A204.1 (cell line): ENCODE measurements around the gene NEU4.
"Not testable (repeated sequence)": the region's sequence is repeated elsewhere in the genome, so short reads cannot be mapped to it uniquely, and the experiment has no call there.

ENCODE experiments used
- FAIRE-seq: peaks from 2 replicates; lab custom pipeline; 2012; peaks lifted over from hg19 to GRCh38; lab: Jason Lieb, UNC

The NEU4 gene

DNA sequence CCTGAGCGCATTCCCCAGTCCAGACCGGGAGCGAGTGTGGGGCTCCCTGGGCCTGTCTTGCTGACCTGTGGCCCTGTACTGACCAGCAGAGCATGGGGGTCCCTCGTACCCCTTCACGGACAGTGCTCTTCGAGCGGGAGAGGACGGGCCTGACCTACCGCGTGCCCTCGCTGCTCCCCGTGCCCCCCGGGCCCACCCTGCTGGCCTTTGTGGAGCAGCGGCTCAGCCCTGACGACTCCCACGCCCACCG lies 5.3 kb downstream of the NEU4 start:
- FAIRE-seq: no peak

DNA sequence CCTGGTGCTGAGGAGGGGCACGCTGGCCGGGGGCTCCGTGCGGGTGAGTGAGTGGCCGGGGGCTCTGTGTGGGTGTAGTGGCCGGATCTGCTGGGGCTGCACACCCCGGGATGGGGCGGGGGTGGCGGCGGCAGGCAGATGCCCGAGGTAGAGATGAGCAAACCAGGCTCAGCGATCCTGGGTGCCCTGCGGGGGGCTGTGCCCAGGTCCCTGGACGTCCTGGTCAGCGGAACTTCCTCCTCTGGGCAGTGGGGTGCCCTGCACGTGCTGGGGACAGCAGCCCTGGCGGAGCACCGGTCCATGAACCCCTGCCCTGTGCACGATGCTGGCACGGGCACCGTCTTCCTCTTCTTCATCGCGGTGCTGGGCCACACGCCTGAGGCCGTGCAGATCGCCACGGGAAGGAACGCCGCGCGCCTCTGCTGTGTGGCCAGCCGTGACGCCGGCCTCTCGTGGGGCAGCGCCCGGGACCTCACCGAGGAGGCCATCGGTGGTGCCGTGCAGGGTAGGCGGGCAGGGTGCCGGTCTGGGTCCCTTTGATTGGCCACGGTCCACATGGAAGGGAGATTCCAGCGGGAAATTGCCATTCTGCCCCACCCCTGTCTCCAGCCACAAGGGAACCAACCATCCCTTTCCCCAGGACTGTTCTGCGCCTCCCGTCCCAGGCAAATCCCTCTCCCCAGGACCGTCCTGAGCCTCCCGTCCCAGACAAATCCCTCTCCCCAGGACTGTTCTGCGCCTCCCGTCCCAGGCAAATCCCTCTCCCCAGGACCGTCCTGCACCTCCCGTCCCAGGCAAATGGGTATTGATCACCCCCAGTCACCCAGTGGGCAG lies 5.9 kb downstream of the NEU4 start:
- no peak for FAIRE-seq

DNA sequence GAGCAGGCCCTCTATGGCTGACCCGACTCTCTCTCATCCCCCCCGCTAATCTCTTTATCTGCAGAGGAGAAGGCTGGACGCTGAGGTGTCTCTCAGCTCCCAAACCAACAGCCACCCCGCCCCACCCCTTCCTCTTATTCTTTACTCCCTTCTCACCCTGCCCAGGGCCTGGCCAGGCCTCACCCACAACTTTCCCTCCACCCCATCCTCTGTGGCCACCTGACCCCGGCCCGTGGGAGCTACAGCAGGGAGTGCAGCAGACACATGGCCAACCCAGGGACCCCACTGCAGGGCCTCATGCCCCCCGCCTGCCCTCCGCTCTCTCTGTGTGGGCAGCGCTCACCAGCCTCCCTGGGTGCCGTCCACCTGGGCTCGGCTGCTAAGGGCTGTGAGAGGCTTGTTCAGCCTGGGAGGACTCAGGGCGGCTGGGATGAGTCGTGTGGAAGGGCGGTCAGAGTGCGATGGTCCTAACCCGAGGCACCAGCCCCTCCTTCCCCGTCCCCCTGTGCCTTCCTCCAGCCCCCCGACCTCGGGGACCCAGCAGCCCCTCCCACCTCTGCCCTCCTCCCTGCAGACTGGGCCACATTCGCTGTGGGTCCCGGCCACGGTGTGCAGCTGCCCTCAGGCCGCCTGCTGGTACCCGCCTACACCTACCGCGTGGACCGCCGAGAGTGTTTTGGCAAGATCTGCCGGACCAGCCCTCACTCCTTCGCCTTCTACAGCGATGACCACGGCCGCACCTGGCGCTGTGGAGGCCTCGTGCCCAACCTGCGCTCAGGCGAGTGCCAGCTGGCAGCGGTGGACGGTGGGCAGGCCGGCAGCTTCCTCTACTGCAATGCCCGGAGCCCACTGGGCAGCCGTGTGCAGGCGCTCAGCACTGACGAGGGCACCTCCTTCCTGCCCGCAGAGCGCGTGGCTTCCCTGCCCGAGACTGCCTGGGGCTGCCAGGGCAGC lies 6.8 kb downstream of the NEU4 start:
- FAIRE-seq: no peak

DNA sequence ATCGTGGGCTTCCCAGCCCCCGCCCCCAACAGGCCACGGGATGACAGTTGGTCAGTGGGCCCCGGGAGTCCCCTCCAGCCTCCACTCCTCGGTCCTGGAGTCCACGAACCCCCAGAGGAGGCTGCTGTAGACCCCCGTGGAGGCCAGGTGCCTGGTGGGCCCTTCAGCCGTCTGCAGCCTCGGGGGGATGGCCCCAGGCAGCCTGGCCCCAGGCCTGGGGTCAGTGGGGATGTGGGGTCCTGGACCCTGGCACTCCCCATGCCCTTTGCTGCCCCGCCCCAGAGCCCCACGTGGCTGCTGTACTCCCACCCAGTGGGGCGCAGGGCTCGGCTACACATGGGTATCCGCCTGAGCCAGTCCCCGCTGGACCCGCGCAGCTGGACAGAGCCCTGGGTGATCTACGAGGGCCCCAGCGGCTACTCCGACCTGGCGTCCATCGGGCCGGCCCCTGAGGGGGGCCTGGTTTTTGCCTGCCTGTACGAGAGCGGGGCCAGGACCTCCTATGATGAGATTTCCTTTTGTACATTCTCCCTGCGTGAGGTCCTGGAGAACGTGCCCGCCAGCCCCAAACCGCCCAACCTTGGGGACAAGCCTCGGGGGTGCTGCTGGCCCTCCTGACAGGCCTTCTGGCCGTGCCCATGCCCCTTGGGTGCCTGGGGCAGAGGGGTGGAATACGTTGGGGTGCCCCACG lies 7.6 kb downstream of the NEU4 start:
- FAIRE-seq: no peak

DNA sequence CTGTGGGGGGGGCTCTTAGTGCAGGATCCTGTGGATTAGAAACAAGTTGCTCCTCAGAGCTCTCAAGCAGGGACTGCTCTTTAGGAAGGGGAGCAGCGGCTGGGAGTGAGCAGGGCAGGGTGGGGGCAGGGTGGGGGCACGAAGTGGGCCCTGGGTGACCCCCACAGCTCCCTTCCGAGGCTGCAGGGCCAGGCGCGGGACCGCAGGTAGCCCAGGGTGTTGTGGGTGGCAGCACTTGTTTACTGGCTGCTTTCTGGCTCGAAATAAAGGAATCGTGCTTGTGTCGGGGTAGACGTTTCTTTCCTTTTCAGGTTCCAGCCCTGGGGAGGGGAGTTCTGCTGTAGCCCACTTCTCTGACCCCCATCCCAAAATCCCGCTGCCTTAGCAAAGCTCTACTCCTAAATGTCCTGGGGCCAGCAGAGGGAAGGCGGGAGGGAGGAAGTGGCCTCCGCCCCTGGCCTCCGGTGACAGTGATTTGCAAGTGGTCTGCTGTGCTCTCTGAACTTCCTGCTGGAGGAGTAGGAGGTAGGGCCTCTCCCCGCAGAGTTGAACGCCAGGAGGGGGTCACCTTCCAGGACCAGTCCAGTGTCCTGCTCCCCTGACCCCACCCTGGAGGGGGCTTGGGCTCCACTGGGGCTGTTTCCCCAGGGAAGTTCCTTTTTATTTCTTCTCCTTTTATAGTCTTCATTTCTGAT lies 8.3 kb downstream of the NEU4 start:
- FAIRE-seq: no peak

DNA sequence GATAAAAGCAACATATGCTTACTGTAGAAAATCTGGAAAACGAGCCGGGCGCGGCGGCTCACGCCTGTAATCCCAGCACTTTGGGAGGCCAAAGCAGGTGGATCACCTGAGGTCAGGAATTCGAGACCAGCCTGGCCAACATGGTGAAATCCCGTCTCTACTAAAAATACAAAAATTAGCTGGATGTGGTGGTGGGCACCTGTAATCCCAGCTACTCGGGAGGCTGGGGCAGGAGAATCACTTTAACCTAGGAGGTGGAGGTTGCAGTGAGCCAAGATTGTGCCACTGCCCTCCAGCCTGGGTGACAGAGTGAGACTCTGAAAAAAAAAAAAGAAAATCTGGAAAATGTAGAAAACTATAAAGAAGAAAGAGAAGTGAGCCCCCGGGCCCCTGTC lies 8.8 kb downstream of the NEU4 start:
- FAIRE-seq: not testable (repeated sequence)

DNA sequence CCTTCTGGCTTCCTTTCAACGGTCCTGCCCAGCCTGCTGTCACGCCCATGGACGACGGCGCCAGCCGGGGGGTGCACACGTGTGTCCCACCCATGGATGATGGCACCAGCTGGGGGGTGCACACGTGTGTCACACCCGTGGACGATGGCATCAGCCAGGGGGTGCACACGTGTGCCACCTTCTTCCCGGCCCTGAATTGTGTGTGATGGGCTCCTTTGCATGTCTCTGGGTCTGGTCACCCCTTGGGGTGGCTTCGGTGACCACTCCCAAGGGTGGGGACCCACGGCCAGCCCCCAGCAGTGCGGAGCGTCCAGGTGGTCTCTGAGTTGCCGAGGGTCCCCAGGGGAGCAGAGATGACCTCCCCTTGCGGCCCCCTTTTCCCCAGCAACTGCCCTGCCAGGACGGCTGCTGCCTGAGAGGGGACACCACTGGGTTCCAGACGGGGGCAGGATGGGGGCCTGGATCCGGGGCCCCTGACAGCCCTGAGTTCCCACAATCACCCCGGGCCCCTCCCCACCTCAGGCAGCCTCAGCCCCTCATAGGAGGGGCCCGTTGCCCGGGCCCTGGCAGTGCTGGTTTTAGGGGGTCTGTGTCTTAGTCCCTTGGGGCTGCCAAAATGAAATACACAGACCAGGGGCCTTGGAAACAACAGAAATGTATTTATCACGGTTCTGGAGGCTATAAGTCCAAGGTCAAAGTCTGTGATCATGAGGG lies 9.4 kb downstream of the NEU4 start:
- no peak for FAIRE-seq

DNA sequence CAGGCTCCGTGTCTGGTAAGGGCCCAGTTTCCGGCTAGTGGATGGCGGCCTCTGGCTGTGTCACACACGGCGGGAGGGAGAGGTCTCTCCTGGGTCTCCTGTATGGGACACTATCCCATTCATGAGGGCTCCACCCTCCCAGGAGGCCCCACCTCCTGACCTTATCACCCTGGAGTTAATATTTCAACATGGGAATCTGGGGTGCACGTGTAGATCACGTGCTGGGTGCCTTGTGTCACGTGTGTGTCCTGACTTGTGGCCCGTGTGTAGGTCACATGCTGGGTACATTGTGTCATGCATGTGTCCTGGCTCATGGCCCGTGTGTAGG lies 9.9 kb downstream of the NEU4 start:
- FAIRE-seq: no peak

DNA sequence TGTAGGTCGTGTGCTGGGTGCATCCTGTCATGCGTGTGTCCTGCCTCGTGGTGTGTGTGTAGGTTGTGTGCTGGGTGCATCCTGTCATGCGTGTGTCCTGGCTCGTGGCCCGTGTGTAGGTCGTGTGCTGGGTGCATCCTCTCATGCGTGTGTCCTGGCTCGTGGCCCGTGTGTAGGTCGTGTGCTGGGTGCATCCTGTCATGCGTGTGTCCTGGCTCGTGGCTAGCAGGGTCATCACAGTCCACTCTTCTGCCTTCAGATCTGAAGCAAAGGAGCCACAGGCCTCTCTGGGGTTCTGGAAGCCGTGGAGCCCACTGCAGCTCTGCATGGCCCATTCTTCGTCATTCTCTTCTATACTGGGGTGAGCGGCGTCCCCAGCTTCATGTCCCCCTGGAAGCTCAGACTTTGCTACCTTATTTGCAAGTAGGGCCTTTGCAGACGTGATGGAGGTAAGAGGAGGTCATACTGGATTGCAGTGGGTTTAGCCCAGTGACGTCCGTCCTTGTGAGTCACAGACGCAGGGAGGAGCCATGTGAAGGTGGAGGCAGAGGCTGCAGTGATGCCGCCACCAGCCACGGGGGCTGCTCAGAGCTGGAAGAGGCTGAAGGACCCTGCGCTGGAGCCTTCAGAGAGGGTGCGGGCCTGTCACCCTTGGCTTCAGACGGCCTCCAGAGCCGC lies 11.1 kb downstream of the NEU4 start:
- FAIRE-seq: not testable (repeated sequence)

DNA sequence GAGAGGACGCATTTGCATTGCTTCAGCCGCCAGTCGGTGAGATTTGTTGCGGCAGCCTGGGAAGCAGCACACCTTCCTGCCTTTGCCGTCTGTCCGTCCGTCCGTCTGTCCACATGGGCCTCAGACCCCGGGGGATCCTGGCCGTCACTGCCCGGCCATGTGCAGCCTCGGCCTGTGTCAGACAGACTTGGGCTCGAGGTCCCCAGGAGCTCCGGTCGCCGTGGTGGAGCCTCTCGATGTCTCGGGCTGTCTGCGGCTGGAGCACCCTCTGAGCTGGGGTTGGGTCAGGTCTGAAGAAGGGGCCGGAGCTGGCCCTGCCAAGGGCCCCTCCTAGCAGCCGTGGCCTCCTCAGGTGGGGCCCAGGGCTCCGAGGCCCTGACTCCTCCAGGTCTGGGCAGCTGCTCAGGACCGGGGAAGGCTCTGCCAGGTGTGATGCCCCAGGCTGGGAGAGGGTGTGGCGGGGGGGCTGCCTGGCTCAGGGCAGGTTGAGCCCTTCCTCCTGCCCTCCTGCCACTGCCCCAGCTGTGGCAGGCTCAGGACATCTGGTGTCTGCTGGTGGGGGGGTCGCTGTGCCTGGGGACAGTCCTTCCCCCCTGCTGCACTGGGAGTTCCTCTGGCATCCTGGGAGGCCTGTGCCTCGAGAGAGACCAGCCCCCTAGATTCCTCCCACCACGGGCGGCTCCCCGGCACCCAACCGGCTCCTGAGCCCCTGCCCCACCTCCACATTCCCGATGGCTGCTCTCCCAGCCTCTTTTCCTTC lies 11.8 kb downstream of the NEU4 start:
- no peak for FAIRE-seq

DNA sequence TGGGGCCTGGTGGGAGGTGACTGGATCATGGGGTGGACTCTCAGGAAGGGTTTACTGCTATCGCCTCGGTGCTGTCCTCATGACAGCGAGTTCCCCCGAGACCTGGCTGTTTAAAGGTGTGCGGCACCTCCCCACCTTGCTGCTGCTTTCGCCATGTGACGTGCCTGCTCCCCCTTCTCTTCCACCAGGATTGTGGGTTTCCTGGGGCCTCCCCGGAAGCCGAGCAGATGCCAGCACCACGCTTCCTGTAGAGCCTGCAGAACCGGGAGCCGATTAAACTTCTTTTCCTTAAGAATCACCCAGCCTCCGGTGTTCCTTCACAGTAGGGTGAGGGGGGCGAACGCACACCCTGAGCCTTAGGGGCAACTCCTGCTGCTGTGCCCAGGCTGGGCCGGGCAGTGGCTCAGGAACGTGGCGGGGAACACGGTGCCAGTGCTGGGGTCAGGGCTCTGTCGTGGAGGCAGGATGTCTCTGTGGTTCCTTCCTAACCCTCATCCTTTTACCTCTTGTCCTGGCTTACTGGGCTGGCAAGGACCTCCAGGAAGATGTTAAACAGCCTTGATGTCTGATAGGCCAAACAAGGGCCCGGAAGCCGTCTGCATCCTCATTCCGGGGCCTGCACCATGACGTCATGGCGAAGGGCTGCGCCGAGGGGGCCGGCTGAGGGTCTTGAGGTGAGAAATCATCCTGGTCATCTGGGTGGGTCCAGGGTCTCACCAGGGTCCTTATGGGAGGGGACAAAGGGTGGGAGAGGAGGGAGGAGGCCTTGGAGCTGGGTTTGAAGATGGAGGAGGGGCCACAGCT lies 12.7 kb downstream of the NEU4 start:
- FAIRE-seq: no peak

DNA sequence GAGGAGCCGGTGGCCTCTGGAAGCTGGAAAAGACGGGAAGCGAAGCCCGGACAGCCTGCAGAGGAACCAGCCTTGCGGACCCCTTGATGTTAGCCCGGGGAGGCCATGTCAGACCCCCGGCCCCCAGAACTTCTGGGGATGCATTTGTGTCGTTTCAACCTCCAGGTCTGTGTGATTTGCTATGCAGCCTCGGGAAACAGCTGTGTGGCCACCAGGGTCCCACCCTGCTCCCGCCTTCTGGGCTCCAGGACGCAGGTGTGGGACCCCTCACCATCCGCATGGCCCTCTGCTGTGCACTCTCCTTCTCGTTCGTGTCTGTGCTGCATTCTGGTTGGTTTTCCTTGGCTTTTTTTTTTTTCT lies 13.3 kb downstream of the NEU4 start:
- FAIRE-seq: no peak

DNA sequence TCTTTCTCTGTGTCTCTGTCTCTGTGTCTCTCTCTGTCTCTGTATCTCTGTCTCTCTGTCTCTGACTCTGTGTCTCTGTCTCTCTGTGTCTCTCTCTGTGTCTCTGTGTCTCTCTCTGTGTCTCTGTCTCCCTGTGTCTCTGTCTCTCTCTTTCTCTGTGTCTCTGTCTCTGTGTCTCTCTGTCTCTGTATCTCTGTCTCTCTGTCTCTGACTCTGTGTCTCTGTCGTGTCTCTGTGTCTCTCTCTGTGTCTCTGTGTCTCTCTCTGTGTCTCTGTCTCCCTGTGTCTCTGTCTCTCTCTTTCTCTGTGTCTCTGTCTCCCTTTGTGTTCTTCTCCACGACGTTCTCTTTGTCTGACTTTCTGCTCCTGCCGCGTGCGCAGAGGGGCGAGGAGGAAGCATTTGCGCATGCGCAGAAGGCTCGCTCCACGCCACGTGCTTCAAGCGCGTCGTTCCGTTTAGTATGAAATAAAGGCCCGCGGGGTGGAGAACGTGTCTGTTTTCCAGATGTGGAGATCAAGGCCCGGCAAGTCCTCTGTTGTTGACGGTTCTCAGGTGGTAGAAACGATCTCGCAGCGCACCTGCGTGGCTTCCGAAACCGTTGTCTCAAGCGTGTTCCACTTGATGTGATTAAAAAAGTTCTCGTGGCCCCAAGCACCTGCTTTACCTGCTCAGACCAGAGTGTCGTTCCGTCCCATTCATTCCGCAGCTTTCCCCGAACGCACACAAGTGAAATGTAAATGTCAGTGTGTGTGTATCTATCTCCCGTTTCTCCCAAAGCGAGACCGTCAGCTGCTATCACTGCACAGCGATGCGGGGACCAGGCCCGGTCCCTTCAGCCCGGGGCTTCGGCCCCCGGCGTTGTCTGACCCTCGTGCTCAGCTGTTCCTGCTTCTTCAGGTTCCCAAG lies 14.8 kb downstream of the NEU4 start:
- FAIRE-seq: not testable (repeated sequence)

DNA sequence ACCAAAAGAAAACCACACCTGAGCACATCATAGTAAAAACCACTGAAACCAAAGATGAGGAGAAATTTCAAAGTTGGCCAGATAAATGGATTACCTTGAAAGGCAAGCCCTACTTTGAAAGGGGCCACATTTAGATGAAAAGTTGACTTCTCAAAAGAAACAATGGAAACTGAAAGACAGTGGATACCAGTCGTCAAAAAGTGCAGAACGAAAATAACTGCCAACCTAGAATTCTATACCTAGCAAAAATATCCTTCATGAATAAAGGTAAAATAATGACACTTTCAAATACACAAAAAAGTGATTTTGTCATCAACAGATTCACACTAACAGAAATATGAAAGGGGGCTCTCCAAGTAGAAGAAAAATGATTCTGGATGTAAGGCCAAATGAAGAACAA lies 18.4 kb downstream of the NEU4 start:
- FAIRE-seq: no peak

DNA sequence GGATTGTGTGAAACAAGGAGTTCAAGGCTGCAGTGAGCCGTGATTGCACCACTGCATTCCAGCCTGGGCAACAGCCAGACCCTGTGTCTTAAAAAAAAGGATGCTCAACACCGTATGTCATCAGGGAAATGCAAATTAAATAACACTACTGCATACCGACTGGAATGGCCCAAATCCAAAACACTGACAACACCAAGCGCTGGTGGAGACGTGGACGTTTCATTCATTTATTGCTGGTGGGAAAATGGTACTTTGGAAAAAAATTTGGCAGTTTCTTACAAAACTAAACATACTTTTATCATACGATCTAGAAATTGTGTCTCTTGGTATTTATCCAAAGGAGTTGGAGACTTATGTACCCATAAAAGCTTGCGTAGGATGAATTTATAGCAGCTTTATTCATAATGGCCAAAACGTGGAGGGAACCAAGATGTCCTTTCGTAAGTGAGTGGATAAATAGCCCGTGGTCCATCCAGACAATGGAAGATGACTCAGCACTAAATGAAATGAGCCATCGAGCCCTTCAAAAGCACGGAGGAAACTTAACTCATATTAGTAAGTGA lies 24.2 kb downstream of the NEU4 start:
- no peak for FAIRE-seq

DNA sequence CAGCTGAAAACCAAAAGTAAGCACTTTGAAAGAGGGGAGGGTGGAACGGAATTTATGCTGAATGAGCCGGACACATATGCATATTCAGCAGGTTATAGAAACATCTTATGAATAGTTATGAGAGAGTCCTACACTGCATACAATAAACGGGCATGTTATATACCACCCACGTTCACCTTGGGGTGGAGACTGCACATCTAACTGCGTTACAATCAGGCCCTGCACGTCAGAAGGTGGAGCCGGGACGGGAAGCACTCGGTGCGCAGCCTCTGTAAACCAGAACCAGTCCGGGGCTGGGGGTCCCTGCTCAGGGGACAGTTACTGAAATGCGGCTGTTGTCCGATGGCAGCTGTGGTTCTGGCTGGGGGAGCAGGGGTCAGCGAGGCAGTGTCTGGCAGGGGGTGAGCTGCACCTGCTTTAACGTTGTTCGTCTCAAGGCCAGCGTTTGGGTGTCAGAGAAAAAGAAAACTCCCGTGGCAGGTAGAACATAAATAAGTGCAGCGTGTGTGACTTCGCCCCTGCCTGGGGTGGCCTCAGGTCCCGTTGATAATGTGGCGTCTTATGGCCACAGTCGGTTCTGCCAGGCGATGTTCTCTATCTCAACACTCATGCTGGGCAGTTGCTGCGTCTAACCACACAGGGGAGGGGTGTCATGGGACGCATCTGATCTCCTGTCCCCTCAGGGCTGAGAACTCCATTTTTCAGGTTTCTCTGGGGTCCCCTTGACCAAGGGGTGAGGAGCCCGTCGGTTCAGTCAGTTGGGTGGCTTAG lies 24.9 kb downstream of the NEU4 start:
- FAIRE-seq: not testable (repeated sequence)

DNA sequence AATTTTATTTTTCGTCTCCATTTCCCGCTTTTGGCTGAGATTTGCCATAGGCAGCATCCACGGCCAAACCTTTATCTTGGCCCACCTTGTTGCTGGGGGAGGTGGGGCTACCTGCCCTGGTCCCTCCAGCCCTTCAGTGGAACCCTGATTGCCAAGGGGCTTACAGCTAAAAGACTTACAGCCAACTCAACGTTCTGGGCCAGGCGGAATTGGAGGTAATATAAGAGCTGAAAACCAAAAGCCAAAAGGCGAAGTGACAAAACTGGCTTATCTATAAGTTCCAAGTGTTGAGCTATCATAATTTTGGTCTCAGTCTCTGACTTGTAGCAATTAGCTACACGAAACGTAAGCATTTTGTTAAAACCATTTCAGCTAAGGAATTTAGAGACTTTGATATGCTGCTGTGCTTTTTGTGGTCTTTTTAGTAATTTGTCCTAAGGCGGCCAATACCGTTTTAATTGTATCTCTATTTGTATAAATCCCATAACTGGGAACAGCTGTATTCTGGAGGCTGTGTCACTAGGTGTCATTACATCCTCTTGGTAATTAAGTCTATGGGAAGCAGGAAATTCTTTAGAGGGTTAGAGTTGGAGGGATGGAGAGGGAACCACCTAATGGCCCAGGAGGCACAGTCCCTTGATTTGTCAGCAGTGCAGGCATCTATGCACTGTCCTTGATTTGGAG lies 25.7 kb downstream of the NEU4 start:
- no peak for FAIRE-seq
